Mucosa of descending colon (tissue), 3 donors: ENCODE measurements around the gene TIMM17B. TPM values are rescaled to one million over a fixed set of nuclear protein-coding genes. Genes with fewer than 3 reads are reported as not detected.

Source experiments
- ATAC-seq: fragments of 200-7000 bp; cut with Tn5 transposase; one replicate; pipeline ENCODE4 v1.9.1; 2020; ENCODE audit warnings: mild to moderate bottlenecking, moderate library complexity
- DNase-seq, 3 donors: peaks; one replicate each; pipeline ENCODE4 v3.0.0-alpha.2; 2020
- H3K36me3 ChIP-seq: fragments of 200-600 bp; one replicate; pipeline ENCODE4 v1.8.0; 2021; ENCODE audit warnings: low read depth, mild to moderate bottlenecking
- H3K4me1 ChIP-seq: fragments of 200-600 bp; one replicate; pipeline ENCODE4 v1.8.0; 2021; ENCODE audit warnings: low read depth, mild to moderate bottlenecking
- H3K4me3 ChIP-seq: fragments of 200-600 bp; one replicate; pipeline ENCODE4 v1.8.0; 2021; ENCODE audit warnings: mild to moderate bottlenecking
- H3K9me3 ChIP-seq: fragments of 200-600 bp; one replicate; pipeline ENCODE4 v1.8.0; 2021; ENCODE audit warnings: mild to moderate bottlenecking
- CTCF ChIP-seq: fragments of 200-600 bp; IDR thresholded peaks from one replicate; pipeline ENCODE4 v1.8.0; 2022; ENCODE audit warnings: antibody characterized with exemption, mild to moderate bottlenecking
- intact Hi-C, 2 donors: fragments of 100-400 bp; cut with DNase I in 1 of 2; cut with micrococcal nuclease in 1 of 2; formaldehyde crosslinking; loops; one replicate each; pipeline versions ENCODE4 v1.11.0 to v1.11.1; 2022; cut with DNase I, micrococcal nuclease
- total RNA-seq, 3 donors: library from RNA; stranded (reverse); fragmentation: NEBNext Ultra II Directional in 2 of 3; extraction: Animal tissue kit (Norgen Biotek cat#: 25700) in 2 of 3; gene quantifications; one replicate each; pipeline versions ENCODE4 v1.2.1 to v1.2.4, GENCODE V29; 2021 to 2023
- donor health status: DM: no; HTN: no; CAD: no; lungs with moderate emphysema.
- donor health status: DM: no; HTN: no; CAD: no.
- donor health status: DM: no; HTN: yes; CAD: no.

TIMM17B gene
- total RNA-seq, 3 donors from 2014 or later: 43.4 to 49.0 (median 46.0) TPM

GRCh38 chrX:48902135-48902534 is 4.6 kb upstream of the TIMM17B start:
- DNase-seq (no peak), ATAC-seq (no peak)
- H3K36me3 ChIP-seq: no peaks in the 10 kb centered on the region
- no peaks in the 10 kb centered on the region for H3K9me3 ChIP-seq
- peaks cover 3% of the 10 kb centered on the region for H3K4me1 ChIP-seq
- intact Hi-C loops: no loop called here
- no peak overlapping the region for H3K4me3 ChIP-seq
- TF ChIP-seq CTCF: no peak

- intact Hi-C loops: no loop called here
- no peak for ATAC-seq
- DNase-seq: no peak
- H3K9me3 ChIP-seq: no peaks in the 10 kb centered on the region
- peaks cover 7% of the 10 kb centered on the region for H3K4me1 ChIP-seq
- H3K4me3 ChIP-seq: no peak overlapping the region
- TF ChIP-seq CTCF: no peak
- no peaks in the 10 kb centered on the region for H3K36me3 ChIP-seq
These were observed 3.5 kb upstream of the TIMM17B start for GRCh38 chrX:48901069-48901468.

GRCh38 chrX:48899078-48899410 is 1.5 kb upstream of the TIMM17B start:
- Histone ChIP-seq H3K4me1 (peaks cover 7% of the 10 kb centered on the region), H3K4me3 (no peak overlapping the region), H3K9me3 (no peaks in the 10 kb centered on the region), H3K36me3 (no peaks in the 10 kb centered on the region)
- intact Hi-C loops: no loop called here
- TF ChIP-seq CTCF: no peak
- no peak for ATAC-seq
- DNase-seq: no peak

- Histone ChIP-seq H3K4me1 (peaks cover 7% of the 10 kb centered on the region), H3K4me3 (peak overlapping the region; percentile 32), H3K36me3 (no peaks in the 10 kb centered on the region), H3K9me3 (no peaks in the 10 kb centered on the region)
- DNase-seq: peak; percentile 81 to 89 (median 85)
- TF ChIP-seq CTCF: no peak
- peak; percentile 80 for ATAC-seq
- intact Hi-C loops: no loop called here
These were observed 377 bp downstream of the TIMM17B start for GRCh38 chrX:48897157-48897624.

GRCh38 chrX:48896611-48897011 is 957 bp downstream of the TIMM17B start:
- H3K4me1 ChIP-seq: peaks cover 7% of the 10 kb centered on the region
- DNase-seq: no peak
- intact Hi-C loops: no loop called here
- H3K36me3 ChIP-seq: no peaks in the 10 kb centered on the region
- no peak overlapping the region for H3K4me3 ChIP-seq
- ATAC-seq: no peak
- no peaks in the 10 kb centered on the region for H3K9me3 ChIP-seq
- no peak for TF ChIP-seq CTCF

- no peaks in the 10 kb centered on the region for H3K36me3 ChIP-seq
These were observed 2.7 kb downstream of the TIMM17B start for GRCh38 chrX:48894891-48895290.

More at GRCh38 chrX:48894891-48895290, 2.7 kb downstream of the TIMM17B start:
- peaks cover 7% of the 10 kb centered on the region for H3K4me1 ChIP-seq
- intact Hi-C loops: no loop called here
- H3K4me3 ChIP-seq: no peak overlapping the region
- no peak for ATAC-seq
- no peak for DNase-seq
- no peak for TF ChIP-seq CTCF
- H3K9me3 ChIP-seq: no peaks in the 10 kb centered on the region
